ENCODE measurements around the gene DPPA3. TPM values are rescaled to one million over a fixed set of nuclear protein-coding genes. Genes with fewer than 3 reads are reported as not detected.

DPPA3 gene
- total RNA-seq (2021) (not detected in 2 replicates), Bru-seq, nascent RNA (not detected), BruChase-seq, experiment 1, labeled RNA remaining after a 2-hour chase (not detected), BruChase-seq, experiment 2, labeled RNA remaining after a 6-hour chase (not detected)
- long read RNA-seq = 0 reads

DNA sequence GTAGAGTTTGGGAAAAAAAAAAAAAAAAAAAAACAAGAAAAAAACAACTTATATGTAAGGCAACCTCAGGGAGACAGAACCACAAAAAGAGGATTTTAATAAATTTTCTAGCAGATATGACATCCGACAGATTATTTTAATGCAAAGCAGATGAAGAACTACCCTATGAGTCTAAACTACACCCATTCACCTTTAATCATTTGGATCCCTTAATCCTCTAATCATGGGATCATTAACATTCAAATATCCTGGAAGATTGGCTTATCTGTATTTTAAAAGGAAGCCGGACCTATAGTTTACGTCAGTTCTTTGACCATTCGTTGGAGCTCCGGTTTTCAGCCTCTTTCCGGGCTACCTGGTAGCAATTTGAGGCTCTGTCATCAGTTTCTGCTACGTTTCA is at the start of gene DPPA3:
Gene DPPA3, plus strand, starts transcription at position 301 of the 400 bp plus-strand sequence. CDS start 138 bp downstream, outside the sequence.
- Histone ChIP-seq H3K4me1 (ENCODE audit: insufficient read depth, low read length, poor library complexity, severe bottlenecking) (no peaks in the 10 kb centered on the region), H3K9me3 (ENCODE audit: low read depth, low read length, poor library complexity, severe bottlenecking) (no peaks in the 10 kb centered on the region), H3K27me3 (replicated peaks; ENCODE audit: insufficient read depth, low read depth, low read length, poor library complexity) (no peaks in the 10 kb centered on the region), H3K27ac (ENCODE audit: low read depth, low read length, poor library complexity, severe bottlenecking) (no peak within 1 kb of the TSS), H3K36me3 (ENCODE audit: insufficient read depth, low read length, poor library complexity, severe bottlenecking) (no peaks in the 10 kb centered on the region), H3K4me3 (ENCODE audit: low read depth, low read length, poor library complexity, severe bottlenecking) (no peak within 1 kb of the TSS)
- ChIA-PET POLR2A (ENCODE audit: low non-redundant PET) (no interaction called here), CTCF (no interaction called here)
- intact Hi-C loops (cut with micrococcal nuclease; ENCODE audit: unreplicated experiment) = no loop called here
- TF ChIP-seq, protein P1, sequence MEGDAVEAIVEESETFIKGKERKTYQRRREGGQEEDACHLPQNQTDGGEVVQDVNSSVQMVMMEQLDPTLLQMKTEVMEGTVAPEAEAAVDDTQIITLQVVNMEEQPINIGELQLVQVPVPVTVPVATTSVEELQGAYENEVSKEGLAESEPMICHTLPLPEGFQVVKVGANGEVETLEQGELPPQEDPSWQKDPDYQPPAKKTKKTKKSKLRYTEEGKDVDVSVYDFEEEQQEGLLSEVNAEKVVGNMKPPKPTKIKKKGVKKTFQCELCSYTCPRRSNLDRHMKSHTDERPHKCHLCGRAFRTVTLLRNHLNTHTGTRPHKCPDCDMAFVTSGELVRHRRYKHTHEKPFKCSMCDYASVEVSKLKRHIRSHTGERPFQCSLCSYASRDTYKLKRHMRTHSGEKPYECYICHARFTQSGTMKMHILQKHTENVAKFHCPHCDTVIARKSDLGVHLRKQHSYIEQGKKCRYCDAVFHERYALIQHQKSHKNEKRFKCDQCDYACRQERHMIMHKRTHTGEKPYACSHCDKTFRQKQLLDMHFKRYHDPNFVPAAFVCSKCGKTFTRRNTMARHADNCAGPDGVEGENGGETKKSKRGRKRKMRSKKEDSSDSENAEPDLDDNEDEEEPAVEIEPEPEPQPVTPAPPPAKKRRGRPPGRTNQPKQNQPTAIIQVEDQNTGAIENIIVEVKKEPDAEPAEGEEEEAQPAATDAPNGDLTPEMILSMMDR (conservative IDR thresholded peaks at IDR 0.05; ENCODE audit: low read depth, low read length) = no peak
- no peak for TF ChIP-seq EZH2 (IDR thresholded peaks at IDR 0.05; ENCODE audit: borderline replicate concordance, low read depth, low read length, poor library complexity, severe bottlenecking)
- no TSS peak for BruUV-seq (replicated peaks)
- no peak for DNase-seq (ENCODE audit: low spot score)

DNA sequence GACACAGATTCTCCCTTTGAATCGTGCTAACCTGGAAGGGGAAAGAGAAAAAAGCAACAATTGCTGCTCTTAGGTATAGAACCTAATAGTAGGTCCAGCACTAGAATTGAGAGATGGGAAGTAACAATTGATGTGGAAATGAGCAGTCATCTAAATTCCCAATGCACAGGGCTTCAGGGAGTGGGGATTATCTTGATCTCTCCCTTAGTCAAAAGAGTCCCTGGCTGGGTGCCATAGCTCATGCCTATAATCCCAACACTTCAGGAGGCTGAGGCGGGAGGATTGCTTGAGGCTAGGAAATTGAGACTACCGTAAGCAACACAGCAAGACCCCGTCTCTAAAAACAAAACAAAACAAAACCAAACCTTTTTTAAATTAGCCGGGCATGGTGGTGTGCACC is 49.5 kb upstream of the DPPA3 start:
- ChIA-PET CTCF (no interaction called here), POLR2A (ENCODE audit: low non-redundant PET) (no interaction called here)
- DNase-seq (ENCODE audit: low spot score) = peak; percentile 37
- no peaks in the 10 kb centered on the region for H3K9me3 ChIP-seq (ENCODE audit: low read depth, low read length, poor library complexity, severe bottlenecking)
- H3K4me1 ChIP-seq (ENCODE audit: insufficient read depth, low read length, poor library complexity, severe bottlenecking) = no peaks in the 10 kb centered on the region
- no peaks in the 10 kb centered on the region for H3K27me3 ChIP-seq (replicated peaks; ENCODE audit: insufficient read depth, low read depth, low read length, poor library complexity)
- BruUV-seq (replicated peaks) = no TSS peak
- no peaks in the 10 kb centered on the region for H3K36me3 ChIP-seq (ENCODE audit: insufficient read depth, low read length, poor library complexity, severe bottlenecking)
- H3K27ac ChIP-seq (ENCODE audit: low read depth, low read length, poor library complexity, severe bottlenecking) = no peak overlapping the region
- H3K4me3 ChIP-seq (ENCODE audit: low read depth, low read length, poor library complexity, severe bottlenecking) = no peak overlapping the region
- intact Hi-C loops (cut with micrococcal nuclease; ENCODE audit: unreplicated experiment) = no loop called here
- no peak for TF ChIP-seq EZH2 (IDR thresholded peaks at IDR 0.05; ENCODE audit: borderline replicate concordance, low read depth, low read length, poor library complexity, severe bottlenecking)
- TF ChIP-seq, protein P1 (conservative IDR thresholded peaks at IDR 0.05; ENCODE audit: low read depth, low read length) = no peak

DNA sequence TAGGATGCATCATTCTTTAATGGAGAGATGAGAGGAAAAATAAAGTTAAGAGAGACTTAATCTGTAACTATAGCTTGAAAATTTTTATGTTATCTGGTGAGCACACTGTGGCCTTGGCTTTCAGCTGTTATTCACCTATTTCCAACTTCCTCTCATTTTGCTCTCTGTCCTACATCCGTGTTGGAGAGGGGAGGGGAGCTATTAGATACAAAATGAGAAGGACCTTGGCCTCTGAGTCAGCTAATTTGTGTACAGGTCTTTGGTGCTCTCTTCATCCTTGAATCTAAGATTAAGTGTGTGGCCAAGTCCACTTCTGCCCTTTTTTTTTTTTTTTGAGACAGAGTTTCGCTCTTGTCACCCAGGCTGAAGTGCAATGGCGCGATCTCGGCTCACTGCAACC is 44.6 kb upstream of the DPPA3 start:
- intact Hi-C loops (cut with micrococcal nuclease; ENCODE audit: unreplicated experiment) = no loop called here
- no TSS peak for BruUV-seq (replicated peaks)
- CTCF ChIA-PET = no interaction called here

More for the DNA sequence above, 44.6 kb upstream of the DPPA3 start:
- Histone ChIP-seq H3K9me3 (ENCODE audit: low read depth, low read length, poor library complexity, severe bottlenecking) (no peaks in the 10 kb centered on the region), H3K27me3 (replicated peaks; ENCODE audit: insufficient read depth, low read depth, low read length, poor library complexity) (no peaks in the 10 kb centered on the region), H3K4me1 (ENCODE audit: insufficient read depth, low read length, poor library complexity, severe bottlenecking) (no peaks in the 10 kb centered on the region), H3K4me3 (ENCODE audit: low read depth, low read length, poor library complexity, severe bottlenecking) (no peak overlapping the region), H3K27ac (ENCODE audit: low read depth, low read length, poor library complexity, severe bottlenecking) (no peak overlapping the region), H3K36me3 (ENCODE audit: insufficient read depth, low read length, poor library complexity, severe bottlenecking) (no peaks in the 10 kb centered on the region)
- DNase-seq (ENCODE audit: low spot score) = no peak
- no peak for TF ChIP-seq EZH2 (IDR thresholded peaks at IDR 0.05; ENCODE audit: borderline replicate concordance, low read depth, low read length, poor library complexity, severe bottlenecking)
- TF ChIP-seq, protein P1 (conservative IDR thresholded peaks at IDR 0.05; ENCODE audit: low read depth, low read length) = no peak
- POLR2A ChIA-PET (ENCODE audit: low non-redundant PET) = no interaction called here

Measured in A673 (cell line).